H1 (cell line): ENCODE measurements around the gene CTNNBL1. TPM values are rescaled to one million over a fixed set of nuclear protein-coding genes. Genes with fewer than 3 reads are reported as not detected.

Experiments
- CHD1 ChIP-seq: IDR thresholded peaks from 2 replicates; pipeline ENCODE4 v1.6.1; 2012; ENCODE audit warnings: low read depth, low read length, improper control_type of control experiment
- EGR1 ChIP-seq: IDR thresholded peaks from 2 replicates; pipeline ENCODE4 v1.6.1; 2011; ENCODE audit warnings: low read depth, low read length, borderline replicate concordance
- FOSL1 ChIP-seq: IDR thresholded peaks from 2 replicates; pipeline ENCODE4 v1.6.1; 2011; ENCODE audit warnings: mild to moderate bottlenecking, low read depth, low read length, moderate library complexity; ENCODE audit not compliant: insufficient read depth
- PHF8 ChIP-seq: fragments of 200-600 bp; sonication (generic); conservative IDR thresholded peaks from 2 replicates; pipeline ENCODE4 v1.7.1; 2012; ENCODE audit warnings: low read depth, mild to moderate bottlenecking, inconsistent platforms, low read length, moderate library complexity
- POLR2AphosphoS5 ChIP-seq: IDR thresholded peaks from 2 replicates; pipeline ENCODE4 v1.6.1; 2011; ENCODE audit warnings: low read depth, low read length
- POU5F1 ChIP-seq: IDR thresholded peaks from 2 replicates; pipeline ENCODE4 v1.6.1; 2011; ENCODE audit warnings: low read depth, mild to moderate bottlenecking, low read length, moderate library complexity
- SUZ12 ChIP-seq: fragments of 200-600 bp; sonication (generic); IDR thresholded peaks from 2 replicates; pipeline ENCODE4 v1.6.1; 2012; ENCODE audit warnings: mild to moderate bottlenecking, inconsistent platforms, low read length, moderate library complexity, mixed read lengths
- polyA plus RNA-seq, 7 experiments: library from polyadenylated mRNA; depleted of rRNA in 3 of 7; stranded (reverse) in 5 of 7; unstranded in 2 of 7; fragments of >200 nt in 5 of 7; fragments of 200-250 nt in 2 of 7; gene quantifications; 1 replicate in 5 of 7; 2 replicates in 1 of 7; 4 replicates in 1 of 7; pipeline versions ENCODE4 v1.2.1 to v1.2.3, GENCODE V29; 2011 to 2013; ENCODE audit warnings: missing spikeins in 2 of 7, mixed read lengths in 2 of 7
- total RNA-seq: library from RNA; stranded (reverse); fragmentation: NEBNext Ultra II Directional; extraction: Animal tissue kit (Norgen Biotek cat#: 25700); gene quantifications from 2 replicates; pipeline ENCODE4 v1.2.1, GENCODE V29; 2021
- TF ChIP-seq, protein P1 (sequence below): IDR thresholded peaks from 2 replicates; pipeline ENCODE4 v1.6.1; 2011; ENCODE audit warnings: low read length, improper control_type of control experiment

The CTNNBL1 gene
- total and polyA plus RNA-seq, 2 of the 8 experiments (the other 6 are each of a cell fraction or from before 2014, with no cell fraction given), result 19.6 to 81.6 TPM

DNA sequence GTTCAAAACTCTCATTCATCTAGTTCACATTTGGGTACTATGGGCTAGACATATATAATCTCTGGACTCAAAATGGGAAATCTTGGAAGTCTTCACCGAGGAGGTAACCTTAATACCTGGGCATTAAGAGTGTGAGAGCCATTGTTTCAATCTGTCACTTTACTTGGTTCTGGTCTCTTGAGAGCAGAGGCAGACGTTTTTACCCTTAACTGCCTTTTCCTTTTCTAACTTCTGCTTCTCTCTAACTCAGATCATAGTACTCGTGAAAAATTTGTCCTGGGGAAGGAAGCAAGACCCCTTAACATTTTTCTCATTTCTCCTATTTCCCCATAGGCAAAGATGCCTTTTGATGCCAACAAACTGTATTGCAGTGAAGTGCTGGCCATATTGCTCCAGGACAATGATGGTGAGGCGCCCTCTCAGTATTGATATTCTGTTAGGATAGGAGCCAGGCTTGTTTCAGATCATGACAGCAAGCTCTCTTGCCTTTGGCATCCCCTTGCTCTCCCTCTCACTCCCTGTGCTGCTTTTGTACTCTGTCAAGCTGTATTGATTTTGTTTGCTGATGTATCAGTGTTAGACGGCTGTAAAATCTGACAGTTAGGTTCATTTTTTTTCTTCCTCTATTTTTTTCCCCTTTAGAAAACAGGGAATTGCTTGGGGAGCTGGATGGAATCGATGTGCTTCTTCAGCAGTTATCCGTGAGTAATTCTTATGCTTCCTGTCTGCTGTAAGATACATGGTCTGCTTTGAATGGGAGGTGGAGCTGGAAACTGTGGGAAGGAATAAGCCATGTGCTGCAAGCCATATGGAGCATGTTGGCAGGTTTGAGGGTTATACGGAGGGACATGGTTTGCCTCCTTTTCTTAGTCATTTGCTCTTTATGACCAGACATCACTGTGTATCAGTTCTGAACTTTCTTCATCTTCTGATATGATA lies 83.5 kb downstream of the CTNNBL1 start (continued):
- TF ChIP-seq PHF8 (no peak), SUZ12 (no peak), POU5F1 (no peak), CHD1 (no peak), POLR2AphosphoS5 (no peak), EGR1 (no peak), FOSL1 (no peak)
- TF ChIP-seq, protein P1, sequence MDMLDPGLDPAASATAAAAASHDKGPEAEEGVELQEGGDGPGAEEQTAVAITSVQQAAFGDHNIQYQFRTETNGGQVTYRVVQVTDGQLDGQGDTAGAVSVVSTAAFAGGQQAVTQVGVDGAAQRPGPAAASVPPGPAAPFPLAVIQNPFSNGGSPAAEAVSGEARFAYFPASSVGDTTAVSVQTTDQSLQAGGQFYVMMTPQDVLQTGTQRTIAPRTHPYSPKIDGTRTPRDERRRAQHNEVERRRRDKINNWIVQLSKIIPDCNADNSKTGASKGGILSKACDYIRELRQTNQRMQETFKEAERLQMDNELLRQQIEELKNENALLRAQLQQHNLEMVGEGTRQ, result no peak
